NCI-H1105 treated with DMSO at 0.1 percent for 48 hours (cell line): Measurements from ENCODE around the gene CCDC197.
A peak's percentile ranks its signal among the peaks of the same experiment; 100 is the strongest.

ENCODE experiments used
- DNase-seq: peaks from one replicate; lab custom pipeline; 2025; lab: John Stamatoyannopoulos, UW

The CCDC197 gene

GRCh38 chr14:94043756-94044475 is 46.8 kb downstream of the CCDC197 start:
- no peak for DNase-seq

- no peak for DNase-seq
Measured at GRCh38 chr14:94044476-94045091, 47.5 kb downstream of the CCDC197 start.

GRCh38 chr14:94045101-94045500 is 48.0 kb downstream of the CCDC197 start:
- no peak for DNase-seq

- DNase-seq: no peak
Measured at GRCh38 chr14:94045563-94046345, 48.7 kb downstream of the CCDC197 start.

GRCh38 chr14:94046696-94047250 is 49.7 kb downstream of the CCDC197 start:
- DNase-seq: no peak

- DNase-seq: no peak
Measured at GRCh38 chr14:94047581-94047980, 50.5 kb downstream of the CCDC197 start.

GRCh38 chr14:94048691-94049624 is 51.9 kb downstream of the CCDC197 start:
- peak; percentile 94 for DNase-seq

GRCh38 chr14:94049625-94050023 is 52.5 kb downstream of the CCDC197 start:
- no peak for DNase-seq

GRCh38 chr14:94050231-94050880 is 53.3 kb downstream of the CCDC197 start:
- no peak for DNase-seq

- no peak for DNase-seq
Measured at GRCh38 chr14:94051115-94051514, 54.0 kb downstream of the CCDC197 start.

GRCh38 chr14:94051779-94052178 is 54.7 kb downstream of the CCDC197 start:
- DNase-seq: no peak

- no peak for DNase-seq
Measured at GRCh38 chr14:94052199-94052598, 55.1 kb downstream of the CCDC197 start.

GRCh38 chr14:94052662-94053061 is 55.6 kb downstream of the CCDC197 start:
- no peak for DNase-seq

- DNase-seq: no peak
Measured at GRCh38 chr14:94054401-94054800, 57.3 kb downstream of the CCDC197 start.

- DNase-seq: no peak
Measured at GRCh38 chr14:94054936-94055335, 57.8 kb downstream of the CCDC197 start.

GRCh38 chr14:94056579-94057308 is 59.6 kb downstream of the CCDC197 start:
- DNase-seq: no peak

GRCh38 chr14:94058128-94058673 is 61.1 kb downstream of the CCDC197 start:
- DNase-seq: no peak
